ENCODE measurements around the gene SUMO1.

The SUMO1 gene

GRCh38 chr2:202201220-202202160 lies 36.9 kb downstream of the SUMO1 start:
- no peak for DNase-seq (ENCODE audit: low read depth in 2 of 2)
- TF ChIP-seq CTCF (IDR thresholded peaks at IDR 0.05; ENCODE audit: low read depth, low read length), result no peak
- H3K4me3 ChIP-seq (replicated peaks in 1 of 2; ENCODE audit: low read depth in 2 of 2, low read length in 2 of 2), result no peak overlapping the region

GRCh38 chr2:202196727-202197126 lies 41.7 kb downstream of the SUMO1 start:
- no peak overlapping the region for H3K4me3 ChIP-seq (replicated peaks in 1 of 2; ENCODE audit: low read depth in 2 of 2, low read length in 2 of 2)
- TF ChIP-seq CTCF (IDR thresholded peaks at IDR 0.05; ENCODE audit: low read depth, low read length), result no peak
- DNase-seq (ENCODE audit: low read depth in 2 of 2), result no peak

- no peak for TF ChIP-seq CTCF (IDR thresholded peaks at IDR 0.05; ENCODE audit: low read depth, low read length)
- no peak overlapping the region for H3K4me3 ChIP-seq (replicated peaks in 1 of 2; ENCODE audit: low read depth in 2 of 2, low read length in 2 of 2)
- DNase-seq (ENCODE audit: low read depth in 2 of 2), result no peak
These were observed 44.0 kb downstream of the SUMO1 start for GRCh38 chr2:202194418-202194817.

- no peak overlapping the region for H3K4me3 ChIP-seq (replicated peaks in 1 of 2; ENCODE audit: low read depth in 2 of 2, low read length in 2 of 2)
- TF ChIP-seq CTCF (IDR thresholded peaks at IDR 0.05; ENCODE audit: low read depth, low read length), result no peak
- DNase-seq (ENCODE audit: low read depth in 2 of 2), result peak in 1 of 2 donors; percentile 6
These were observed 44.5 kb downstream of the SUMO1 start for GRCh38 chr2:202193881-202194353.

- H3K4me3 ChIP-seq (replicated peaks in 1 of 2; ENCODE audit: low read depth in 2 of 2, low read length in 2 of 2), result no peak overlapping the region
- DNase-seq (ENCODE audit: low read depth in 2 of 2), result no peak
- TF ChIP-seq CTCF (IDR thresholded peaks at IDR 0.05; ENCODE audit: low read depth, low read length), result no peak
These were observed 45.1 kb downstream of the SUMO1 start for GRCh38 chr2:202193305-202193704.

GRCh38 chr2:202187570-202187969 lies 50.8 kb downstream of the SUMO1 start:
- TF ChIP-seq CTCF (IDR thresholded peaks at IDR 0.05; ENCODE audit: low read depth, low read length), result no peak
- no peak for DNase-seq (ENCODE audit: low read depth in 2 of 2)
- no peak overlapping the region for H3K4me3 ChIP-seq (replicated peaks in 1 of 2; ENCODE audit: low read depth in 2 of 2, low read length in 2 of 2)

Measured in cardiac fibroblast (primary cell).